GOT3 (cell line): ENCODE measurements around the gene UBXN4.
"Not testable (repeated sequence)": the region's sequence is repeated elsewhere in the genome, so short reads cannot be mapped to it uniquely, and the experiment has no call there.

Experiments
- DNase-seq: peaks from one replicate; lab custom pipeline; 2025; ENCODE audit warnings: mixed read lengths; lab: John Stamatoyannopoulos, UW

The UBXN4 gene

DNA sequence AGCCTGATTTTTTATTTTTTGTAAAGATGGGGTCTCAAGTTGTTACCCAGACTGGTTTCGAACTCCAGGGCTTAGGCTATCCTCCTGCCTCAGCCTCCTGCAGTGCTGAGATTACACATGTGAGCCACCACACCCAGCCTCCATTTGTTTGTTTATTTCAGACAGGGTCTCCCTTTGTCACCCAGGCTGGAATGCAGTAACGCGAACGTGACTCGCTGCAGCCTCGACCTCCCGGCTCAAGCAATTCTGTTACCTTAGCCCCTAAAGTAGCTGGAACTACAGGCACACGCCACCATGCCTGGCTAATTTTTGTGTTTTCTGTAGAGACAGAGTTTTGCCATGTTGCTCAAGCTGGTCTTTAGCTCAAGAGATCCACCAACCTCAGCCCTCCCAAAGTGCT lies 27.2 kb downstream of the UBXN4 start:
- DNase-seq: no peak

DNA sequence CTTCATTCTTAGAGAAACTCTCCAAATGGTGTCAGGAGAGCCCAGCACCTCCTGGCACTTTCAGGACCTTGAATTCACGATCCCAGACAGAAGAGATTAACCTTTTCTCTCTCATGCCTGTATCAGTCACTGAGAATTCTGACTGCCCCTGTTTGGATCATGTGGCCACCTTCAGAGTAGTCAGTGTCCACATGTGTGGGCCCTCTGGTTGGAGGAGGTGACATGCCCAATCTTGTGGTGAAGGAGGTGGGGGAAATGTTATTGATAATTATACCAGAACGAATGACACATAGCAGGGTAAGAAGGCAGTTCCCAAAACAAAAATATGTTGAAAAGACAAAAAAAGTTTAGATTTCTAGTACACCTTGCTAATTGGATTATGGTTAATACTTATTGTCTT lies 31.7 kb downstream of the UBXN4 start:
- no peak for DNase-seq

DNA sequence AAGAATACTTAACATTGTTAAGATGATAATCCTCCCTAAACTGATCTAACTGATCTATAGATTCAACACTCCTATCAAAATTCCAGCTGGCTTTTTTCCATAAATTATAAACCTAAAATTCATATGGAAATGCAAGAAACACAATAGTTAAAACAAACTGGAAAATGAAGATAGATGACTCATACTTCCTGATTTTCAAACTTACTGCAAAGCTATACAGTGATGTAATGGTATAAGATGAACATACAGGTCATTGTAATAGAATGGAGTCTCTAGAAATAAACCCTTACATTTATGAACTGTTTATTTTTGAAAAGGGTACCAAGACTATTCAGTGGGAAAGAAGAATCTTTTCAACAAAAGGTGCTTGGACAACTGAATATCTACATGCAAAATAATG lies 32.3 kb downstream of the UBXN4 start:
- no peak for DNase-seq

DNA sequence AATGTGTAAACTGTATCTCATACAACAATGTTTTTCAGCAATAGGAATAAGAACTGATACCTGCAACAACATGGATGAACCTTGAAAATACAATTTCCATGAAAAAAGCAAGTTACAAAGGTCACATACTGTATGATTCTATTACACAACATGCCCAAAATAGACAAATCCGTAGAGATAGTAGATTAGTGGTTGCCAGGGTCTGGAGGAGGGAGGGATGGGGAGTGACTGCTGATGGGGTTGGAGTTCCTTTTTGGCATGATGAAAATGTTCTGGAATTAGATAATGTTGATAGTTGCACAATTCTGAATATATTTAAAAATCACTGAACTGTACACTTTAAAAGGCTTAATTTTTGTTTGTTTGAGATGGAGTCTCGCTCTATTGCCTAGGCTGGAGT lies 33.8 kb downstream of the UBXN4 start:
- no peak for DNase-seq

DNA sequence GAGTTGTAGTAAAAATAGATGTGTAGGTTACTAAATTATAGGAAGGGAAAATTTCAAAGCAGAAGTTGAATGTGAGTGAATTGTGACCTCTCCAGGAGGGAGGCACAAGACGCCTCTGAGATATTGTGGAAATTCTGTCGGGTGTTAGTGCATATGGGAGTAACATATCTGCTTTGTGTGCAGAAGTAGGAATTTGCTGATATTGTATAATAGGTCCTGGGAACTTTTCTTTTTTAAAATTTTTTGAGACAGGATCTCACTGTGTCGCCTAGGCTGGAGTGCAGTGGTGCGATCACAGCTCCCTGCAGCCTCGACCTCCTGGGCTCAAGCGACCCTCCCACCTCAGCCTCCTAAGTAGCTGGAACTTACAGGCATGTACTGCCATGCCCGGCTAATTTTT lies 34.7 kb downstream of the UBXN4 start:
- no peak for DNase-seq

DNA sequence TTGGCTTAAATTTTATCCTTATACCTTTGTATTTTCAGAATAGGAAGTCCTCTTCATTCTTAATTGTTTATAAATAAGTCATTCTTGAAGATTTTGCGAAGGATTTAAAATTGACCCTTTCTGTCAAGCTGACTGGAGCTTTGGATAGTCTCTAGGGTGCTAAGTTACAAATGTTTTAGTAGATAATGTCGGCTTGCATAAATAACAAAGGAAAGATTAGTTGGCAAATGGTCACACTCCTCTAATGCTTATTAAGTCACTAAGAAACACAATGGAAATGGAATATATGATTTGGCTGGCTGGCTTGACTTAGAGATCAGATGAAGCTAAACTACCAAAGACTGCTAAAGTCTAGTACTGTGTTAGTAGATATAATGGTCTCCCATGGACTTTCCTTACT lies 40.6 kb downstream of the UBXN4 start:
- no peak for DNase-seq

DNA sequence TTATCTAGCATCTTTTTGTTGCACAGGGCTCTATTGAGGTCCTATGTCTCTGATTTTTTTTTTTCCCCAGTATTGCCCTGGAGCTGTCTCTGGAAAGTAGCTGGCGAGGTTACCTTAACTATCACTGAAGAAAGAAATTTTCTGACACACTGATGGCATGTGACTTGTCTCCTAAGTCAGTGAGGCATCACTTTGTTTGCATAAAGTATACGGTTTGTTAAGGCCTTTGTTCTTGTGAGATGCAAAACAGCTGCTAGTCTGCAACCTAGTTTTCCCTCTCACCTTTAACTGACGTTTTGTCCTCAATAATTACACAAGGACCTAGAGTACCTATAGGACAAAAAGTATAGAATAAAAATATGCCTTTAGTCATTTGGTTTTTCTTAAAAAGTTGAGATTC lies 41.8 kb downstream of the UBXN4 start:
- DNase-seq: no peak

DNA sequence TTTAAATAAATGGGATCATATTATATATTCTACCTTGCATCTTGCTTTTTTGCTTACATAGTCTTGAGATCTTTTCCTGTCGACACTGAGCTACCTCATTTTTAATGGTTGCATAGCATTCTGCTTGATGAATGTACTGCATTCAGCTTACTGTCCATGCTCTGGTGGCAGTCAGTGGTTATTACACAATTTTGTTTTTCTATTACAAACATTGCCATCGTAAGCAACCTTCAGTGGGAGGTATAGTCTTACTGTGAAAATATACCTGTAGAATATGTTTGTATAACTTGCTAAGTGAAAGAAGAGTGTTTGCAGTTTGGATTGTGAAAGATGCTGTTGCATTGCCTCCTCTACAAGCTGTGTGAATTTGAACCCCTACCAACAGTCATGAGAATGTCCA lies 43.4 kb downstream of the UBXN4 start:
- DNase-seq: no peak

DNA sequence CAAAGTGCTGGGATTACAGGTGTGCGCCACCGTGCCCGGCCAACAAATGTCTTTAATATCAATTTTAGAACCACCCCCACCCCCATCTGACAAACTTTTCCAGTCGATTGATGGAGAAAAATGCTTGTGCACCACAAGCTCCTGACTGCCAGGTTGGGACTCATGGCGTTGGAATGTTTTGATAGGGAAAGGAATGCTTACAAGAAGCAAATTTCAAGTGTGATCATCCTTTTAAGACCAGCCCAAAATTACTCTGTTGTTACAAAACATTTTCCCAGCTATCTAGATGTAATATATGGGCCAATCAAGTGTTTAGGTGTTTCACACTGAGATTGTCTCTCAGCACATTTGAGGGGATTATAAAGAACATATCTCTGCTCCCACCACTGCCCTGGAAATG lies 45.2 kb downstream of the UBXN4 start:
- no peak for DNase-seq

DNA sequence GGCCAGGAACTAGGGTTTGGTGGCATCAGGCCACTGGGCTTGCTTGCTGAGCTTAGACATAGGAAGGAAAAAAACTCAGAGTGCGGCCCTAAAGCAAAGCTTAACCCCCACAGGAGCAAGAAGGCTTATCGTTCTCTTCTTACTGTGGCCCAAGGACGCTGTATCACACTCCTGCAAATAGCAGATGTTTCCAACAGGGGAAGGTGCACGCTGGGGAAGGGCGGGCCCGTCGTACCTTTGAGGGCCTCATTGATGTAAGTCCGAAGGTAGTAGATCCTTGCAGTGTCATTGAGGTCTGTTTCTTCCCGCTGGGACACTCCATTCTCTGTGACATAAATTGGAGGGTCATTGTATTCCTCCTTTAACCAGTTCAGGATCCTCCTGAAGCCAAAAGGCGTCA lies 48.8 kb downstream of the UBXN4 start:
- no peak for DNase-seq

DNA sequence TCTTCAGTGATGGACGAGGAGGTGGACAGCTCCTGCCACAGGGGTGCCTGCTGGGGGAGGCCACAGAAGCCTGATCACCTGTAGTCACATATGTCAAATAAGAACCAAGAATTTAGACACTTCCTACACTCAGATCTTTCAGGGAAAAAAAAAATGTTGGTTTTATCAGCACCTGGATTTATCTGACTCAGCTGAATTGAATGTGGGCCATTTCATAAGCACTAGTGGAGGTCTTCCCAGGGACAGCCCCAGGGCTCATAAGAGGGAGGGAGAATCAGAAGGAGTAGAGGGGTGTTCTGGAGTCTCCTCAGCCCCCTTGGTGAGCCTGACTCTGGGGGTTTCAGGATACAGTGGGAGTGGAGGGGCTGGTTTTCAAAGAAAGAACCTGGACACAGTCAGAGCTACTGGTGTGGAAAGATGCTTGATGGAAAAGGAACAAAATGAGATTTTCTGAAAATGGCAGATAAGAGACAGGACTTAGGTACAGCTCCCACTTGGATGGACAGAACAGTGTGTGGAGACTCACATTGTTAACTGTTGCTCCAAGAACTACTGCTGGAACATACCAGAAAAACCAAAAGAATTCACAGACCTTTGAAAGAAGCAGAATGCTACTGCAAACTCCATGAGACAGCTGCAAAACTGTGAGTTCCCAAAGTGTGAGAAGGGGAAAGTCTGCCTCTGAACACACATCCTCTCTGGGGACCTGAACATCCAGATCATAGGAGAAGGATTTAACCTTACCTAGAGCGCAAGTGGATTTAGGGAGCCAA lies 49.9 kb downstream of the UBXN4 start:
- DNase-seq: no peak

DNA sequence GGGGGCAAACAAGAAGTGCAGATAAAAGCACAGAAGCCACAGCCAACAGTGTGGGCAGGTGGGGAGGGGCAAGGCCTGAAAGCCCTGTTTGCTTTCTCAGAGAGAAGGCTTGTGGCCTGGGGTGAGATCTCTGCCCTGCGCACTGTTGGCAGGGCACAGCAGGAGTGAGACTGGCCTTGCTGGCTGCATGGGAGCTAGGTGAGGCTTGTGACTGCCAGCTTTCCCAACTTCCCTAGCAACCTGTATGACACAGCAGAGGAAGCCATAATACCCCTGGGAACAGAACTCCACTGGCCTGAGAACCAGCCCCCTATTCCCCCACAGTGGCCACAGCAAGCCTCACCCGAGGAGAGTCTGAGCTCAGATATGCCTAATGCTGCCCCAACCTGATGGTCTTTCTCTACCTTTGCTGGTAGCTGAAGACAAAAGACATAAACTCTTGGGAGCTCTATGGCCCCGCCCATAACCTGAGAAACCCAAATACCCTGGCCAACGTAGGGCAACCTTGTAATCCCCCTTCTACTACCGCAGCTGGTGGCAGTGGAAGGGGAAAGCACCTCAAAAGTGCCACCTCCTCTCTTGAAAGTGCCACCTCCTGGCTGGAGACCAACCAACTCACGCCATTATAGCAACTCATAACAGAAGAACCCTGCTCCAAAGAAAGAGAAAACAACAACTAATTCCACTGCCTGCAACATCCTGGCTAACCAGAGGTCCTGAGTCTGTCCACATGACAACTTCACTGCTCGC lies 50.9 kb downstream of the UBXN4 start:
- DNase-seq: no peak

DNA sequence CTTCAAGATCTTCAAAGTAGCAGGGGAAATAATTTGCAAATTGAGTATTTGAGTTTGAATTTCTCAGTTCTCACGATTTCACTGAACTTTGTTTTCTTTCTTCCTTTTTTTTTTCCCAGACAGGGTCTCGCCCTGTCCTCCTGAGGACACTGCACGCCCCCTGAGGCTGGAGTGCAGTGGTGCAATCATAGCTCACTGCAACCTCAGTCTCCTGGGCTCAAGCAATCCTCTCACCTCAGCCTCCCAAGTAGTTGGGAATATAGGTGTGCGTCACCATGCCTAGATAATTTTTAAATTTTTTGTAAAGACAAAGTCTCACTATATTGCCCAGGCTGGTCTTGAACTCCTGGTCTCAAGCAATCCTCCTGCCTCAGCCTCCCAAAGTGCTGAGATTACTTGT lies 54.0 kb downstream of the UBXN4 start:
- not testable (repeated sequence) for DNase-seq

DNA sequence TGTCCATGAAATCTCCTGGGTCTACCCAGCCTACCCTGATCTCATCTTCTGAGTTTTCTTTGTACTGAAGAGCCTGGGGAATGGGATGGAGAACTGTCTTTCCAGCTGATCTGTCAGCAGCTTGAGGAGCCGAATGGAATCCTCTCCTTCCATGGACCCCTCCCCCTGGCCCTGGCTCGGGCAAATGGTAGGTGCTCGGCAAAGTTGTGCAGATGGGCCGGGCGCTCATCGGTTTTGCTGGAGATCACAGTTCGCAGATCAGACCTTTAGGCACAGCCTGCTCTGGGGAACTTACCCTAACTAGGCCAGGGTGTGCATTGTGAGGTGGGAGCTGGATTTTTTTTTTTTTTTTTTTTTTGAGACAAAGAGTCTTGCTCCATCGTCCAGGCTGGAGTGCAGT lies 55.0 kb downstream of the UBXN4 start:
- no peak for DNase-seq

DNA sequence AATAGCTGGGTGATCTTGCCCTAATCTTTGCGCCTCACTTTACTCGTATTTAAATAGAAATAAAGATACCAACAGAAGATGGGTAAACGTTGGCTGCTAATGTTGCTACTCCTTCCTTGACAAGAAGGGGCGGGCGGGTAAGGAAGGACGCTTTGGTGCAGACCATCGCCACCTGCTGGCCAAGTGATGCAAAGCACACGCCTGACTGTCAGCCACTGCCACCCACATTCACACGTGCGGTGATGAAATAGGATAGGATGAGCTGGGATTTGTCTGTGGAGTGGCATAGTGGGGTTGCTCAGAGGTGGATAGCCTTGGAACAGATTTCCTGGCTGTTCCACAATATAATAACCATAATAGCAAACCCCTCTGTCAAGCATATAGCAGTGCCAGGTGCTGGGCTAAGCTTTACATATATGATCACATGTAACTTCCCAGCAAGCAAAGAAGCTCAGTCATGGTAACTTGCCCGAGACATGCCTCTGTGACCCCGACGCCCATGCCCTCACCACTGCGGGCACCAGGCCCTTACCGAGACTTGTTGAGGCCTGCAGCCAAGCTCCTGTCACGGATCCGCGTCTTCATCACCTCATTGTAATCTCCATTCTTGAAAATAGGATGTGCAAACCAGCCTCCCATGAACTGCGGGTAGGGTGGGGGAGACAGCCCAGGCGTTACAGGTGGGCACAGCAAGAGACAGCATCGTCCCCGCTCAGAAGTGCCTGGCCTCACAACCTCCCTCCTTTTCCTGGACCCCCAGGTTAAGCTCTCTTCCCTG lies 56.0 kb downstream of the UBXN4 start:
- DNase-seq: no peak

DNA sequence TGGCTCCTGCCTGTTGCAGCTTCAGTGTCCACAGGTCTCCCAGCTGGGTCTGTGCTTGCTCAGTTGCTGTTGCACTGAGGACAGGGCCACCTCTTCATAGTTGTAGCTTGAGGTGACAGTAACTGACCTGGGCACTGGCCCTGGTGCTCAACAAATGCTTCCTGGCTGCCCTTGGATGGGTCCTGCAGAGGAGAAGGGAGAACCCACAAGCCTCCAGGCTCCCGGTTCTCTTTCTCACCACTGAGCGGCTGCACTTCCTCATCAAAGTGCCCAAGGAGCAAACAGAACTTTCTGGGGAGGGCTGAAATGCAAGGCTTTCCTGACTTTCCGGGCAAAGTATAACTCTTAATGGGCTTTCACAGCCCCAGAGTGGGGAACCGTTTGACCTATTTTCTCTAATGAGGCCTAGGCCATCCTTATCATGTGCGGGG lies 56.6 kb downstream of the UBXN4 start:
- DNase-seq: no peak

DNA sequence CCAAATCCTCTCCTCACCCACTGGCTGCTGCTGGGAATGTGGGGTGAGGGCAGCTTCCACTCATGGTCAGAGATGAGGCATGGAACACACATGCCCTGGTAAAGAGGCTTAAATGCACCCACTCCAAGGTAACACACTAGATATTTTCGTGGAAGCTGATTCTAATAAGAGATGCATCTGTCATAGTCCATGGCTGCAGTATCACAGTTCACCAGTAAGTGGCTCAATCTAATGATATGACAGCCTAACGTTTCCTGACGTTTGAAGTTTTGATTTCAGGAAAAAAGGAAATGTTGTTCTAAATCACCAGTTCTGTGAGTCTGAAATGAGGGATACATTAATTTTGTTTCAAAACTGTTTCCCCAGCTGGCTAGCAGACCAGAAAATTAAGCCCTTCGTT lies 57.1 kb downstream of the UBXN4 start:
- DNase-seq: no peak

DNA sequence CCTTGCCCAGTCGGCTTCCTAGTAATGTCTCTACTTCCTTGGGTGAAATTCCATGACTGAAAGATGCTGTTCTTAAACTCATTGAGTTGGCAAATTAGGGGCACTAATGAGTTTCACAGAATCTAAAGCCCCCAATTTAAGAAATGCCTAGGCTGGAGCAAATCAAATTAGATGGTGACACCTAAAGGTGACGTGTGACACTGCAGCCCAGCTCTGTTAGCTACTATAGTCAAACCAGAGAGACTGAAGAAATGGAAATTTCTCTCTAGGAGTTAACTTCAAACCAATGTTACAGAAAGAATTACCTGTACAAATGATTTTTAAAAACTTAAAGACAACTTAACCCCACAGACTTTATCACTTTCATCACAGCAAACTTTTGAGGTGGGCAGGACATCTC lies 58.1 kb downstream of the UBXN4 start:
- DNase-seq: no peak

DNA sequence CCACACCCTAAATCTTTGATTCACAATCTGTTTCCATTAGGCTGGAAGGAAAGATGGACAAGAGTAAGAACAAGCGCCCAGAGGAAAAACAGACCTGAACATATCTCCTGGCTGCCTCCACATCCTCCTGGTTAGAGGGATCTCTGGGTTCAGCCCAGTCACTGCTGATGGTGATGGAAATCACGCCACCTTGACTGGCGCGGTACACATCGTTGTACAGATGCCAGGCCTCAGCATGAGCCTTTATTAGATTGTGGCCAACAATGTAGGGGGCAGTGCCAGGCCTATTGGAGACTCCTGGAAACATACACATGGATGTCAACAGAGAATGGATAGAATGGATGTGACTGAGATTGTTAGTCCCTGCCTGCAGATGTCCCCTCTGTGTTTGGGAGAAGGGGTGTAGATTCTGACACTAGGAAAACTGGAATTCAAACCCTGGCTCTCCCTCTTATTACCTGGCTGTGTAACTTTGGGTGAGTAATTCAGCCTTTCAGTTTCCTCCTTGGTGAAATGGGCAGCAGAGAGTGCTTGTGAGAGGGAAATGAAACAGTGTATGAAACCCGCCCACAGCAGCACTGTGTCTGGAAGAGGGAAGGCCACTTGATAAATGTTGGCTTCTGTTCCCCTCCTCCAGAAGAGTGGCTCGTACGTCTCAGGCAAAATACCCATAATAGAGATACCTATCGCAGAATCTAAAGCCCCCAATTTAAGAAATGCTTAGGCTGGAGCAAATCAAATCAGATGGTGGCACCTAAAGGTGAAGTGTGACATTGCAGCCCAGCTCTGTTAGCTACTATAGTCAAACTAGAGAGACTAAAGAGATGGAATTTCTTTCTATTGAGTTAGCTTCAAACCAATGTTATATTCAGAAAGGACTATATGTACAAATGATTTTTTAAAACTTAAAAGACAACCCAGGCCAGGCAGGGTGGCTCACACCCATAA lies 59.1 kb downstream of the UBXN4 start:
- no peak for DNase-seq

DNA sequence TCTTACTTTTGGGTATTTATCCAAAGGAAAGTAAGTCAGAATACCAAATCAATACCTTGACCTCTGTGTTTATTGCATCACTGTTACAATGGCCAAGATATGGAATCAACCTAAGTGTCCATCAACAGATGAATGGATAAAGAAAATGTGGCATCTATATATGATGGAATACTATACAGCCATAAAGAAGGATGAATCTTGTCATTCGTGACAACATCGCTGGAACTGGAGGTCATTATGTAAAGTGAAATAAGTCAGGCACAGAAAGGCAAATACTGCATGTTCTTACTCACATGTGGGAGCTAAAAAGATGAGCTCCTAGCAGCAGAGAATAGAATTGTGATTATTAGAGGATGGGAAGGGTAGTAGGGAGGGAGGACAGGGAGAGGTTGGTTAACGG lies 60.7 kb downstream of the UBXN4 start:
- no peak for DNase-seq

DNA sequence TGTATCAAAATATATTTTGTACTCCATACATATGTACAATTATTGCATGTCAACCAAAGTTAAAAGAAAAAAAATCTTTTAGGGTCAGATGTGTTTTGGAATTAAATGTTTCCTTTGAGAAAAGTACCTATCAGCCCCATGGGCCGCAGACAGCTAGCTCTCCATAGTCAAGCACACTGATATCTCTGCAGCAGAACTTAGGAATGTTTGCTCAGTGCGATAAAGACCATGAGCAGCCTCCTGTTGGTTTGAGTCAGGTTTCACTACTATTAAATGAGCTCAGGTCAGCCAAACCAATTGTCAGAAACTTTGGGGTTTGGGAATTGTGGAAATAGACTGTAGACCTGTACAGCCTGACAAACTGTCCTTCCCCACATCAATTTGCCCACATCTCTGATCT lies 61.6 kb downstream of the UBXN4 start:
- DNase-seq: no peak

DNA sequence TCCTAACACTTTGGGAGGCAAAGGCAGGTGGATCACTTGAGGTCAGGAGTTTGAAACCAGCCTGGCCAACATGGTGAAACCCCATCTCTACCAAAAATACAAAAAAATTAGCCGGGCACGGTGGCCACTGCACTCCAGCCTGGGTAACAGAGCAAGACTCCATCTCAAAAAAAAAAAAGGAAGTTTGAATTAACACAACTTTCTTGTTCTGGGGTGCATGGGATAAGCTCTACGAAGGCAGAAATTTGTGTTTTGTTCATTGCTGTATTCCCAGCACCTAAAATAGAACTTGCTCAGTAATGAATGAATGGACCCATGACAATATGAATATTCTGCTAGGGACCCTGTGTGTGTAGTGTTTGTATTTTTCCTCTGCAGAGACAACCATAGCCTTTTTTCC lies 66.2 kb downstream of the UBXN4 start:
- DNase-seq: not testable (repeated sequence)
